MM.1S (cell line): Measurements from ENCODE around the gene FCAMR.

Experiments
- DNase-seq: peaks from one replicate; pipeline ENCODE4 v3.0.0-alpha.2; 2015
- H2AFZ ChIP-seq: fragments of 300-600 bp; sonication (generic); 2 replicates; pipeline ENCODE4 v1.6.0; 2016; ENCODE audit warnings: antibody characterized with exemption, low read length
- H3F3A ChIP-seq: fragments of 300-600 bp; sonication (generic); 2 replicates; pipeline ENCODE4 v1.6.1; 2016; ENCODE audit warnings: mild to moderate bottlenecking, antibody characterized with exemption, low read length, moderate library complexity, mixed read lengths; ENCODE audit not compliant: insufficient read depth
- H3K27ac ChIP-seq: fragments of 300-600 bp; sonication (generic); 2 replicates; pipeline ENCODE4 v1.5.1; 2016; ENCODE audit warnings: mild to moderate bottlenecking, low read length
- H3K27me3 ChIP-seq: fragments of 300-600 bp; sonication (generic); replicated peaks from 2 replicates; pipeline ENCODE4 v1.6.0; 2016; ENCODE audit warnings: low read length; ENCODE audit not compliant: insufficient read depth
- H3K36me3 ChIP-seq: fragments of 300-600 bp; sonication (generic); replicated peaks from 2 replicates; pipeline ENCODE4 v1.6.1; 2016; ENCODE audit warnings: mild to moderate bottlenecking, low read length, mixed read lengths; ENCODE audit not compliant: insufficient read depth
- H3K4me1 ChIP-seq: fragments of 300-600 bp; sonication (generic); 2 replicates; pipeline ENCODE4 v1.6.1; 2016; ENCODE audit warnings: low read length, mixed read lengths
- H3K4me2 ChIP-seq: fragments of 300-600 bp; sonication (generic); 2 replicates; pipeline ENCODE4 v1.6.0; 2016; ENCODE audit warnings: low read depth, low read length
- H3K4me3 ChIP-seq: fragments of 300-600 bp; sonication (generic); 2 replicates; pipeline ENCODE4 v1.5.1; 2016; ENCODE audit warnings: low read length, mixed read lengths
- H3K79me2 ChIP-seq: fragments of 300-600 bp; sonication (generic); 2 replicates; pipeline ENCODE4 v1.6.1; 2016; ENCODE audit warnings: mixed run types, low read length, mixed read lengths
- H3K9ac ChIP-seq: fragments of 300-600 bp; sonication (generic); 2 replicates; pipeline ENCODE4 v1.6.1; 2016; ENCODE audit warnings: low read length, mixed read lengths
- H3K9me2 ChIP-seq: fragments of 300-600 bp; sonication (generic); replicated peaks from 2 replicates; pipeline ENCODE4 v1.6.1; 2016; ENCODE audit warnings: mild to moderate bottlenecking, low read length, mixed read lengths; ENCODE audit not compliant: insufficient read depth
- H3K9me3 ChIP-seq: fragments of 300-600 bp; sonication (generic); replicated peaks from 2 replicates; pipeline ENCODE4 v1.6.1; 2016; ENCODE audit warnings: mild to moderate bottlenecking, low read length, mixed read lengths; ENCODE audit not compliant: insufficient read depth
- H4K20me1 ChIP-seq: fragments of 300-600 bp; sonication (generic); 2 replicates; pipeline ENCODE4 v1.6.1; 2016; ENCODE audit warnings: mild to moderate bottlenecking, low read length, moderate library complexity, mixed read lengths; ENCODE audit not compliant: insufficient read depth
- EZH2 ChIP-seq: fragments of 300-600 bp; sonication (generic); optimal IDR thresholded peaks from 2 replicates; pipeline ENCODE3; 2017; ENCODE audit warnings: low read depth, mild to moderate bottlenecking, antibody characterized with exemption, low read length, mixed read lengths
- EZH2phosphoT487 ChIP-seq: fragments of 300-600 bp; sonication (generic); IDR thresholded peaks from 2 replicates; pipeline ENCODE4 v1.6.1; 2018; ENCODE audit warnings: antibody characterized with exemption, low read length
- TF ChIP-seq, protein P1 (sequence below): fragments of 300-600 bp; sonication (generic); IDR thresholded peaks from 2 replicates; pipeline ENCODE4 v1.5.1; 2016; ENCODE audit warnings: antibody characterized with exemption, low read length, mixed read lengths

FCAMR gene

GRCh38 chr1:206986885-206987284, 16.6 kb upstream of the FCAMR start:
- Histone ChIP-seq H3F3A (no peaks in the 10 kb centered on the region), H3K9ac (no peak overlapping the region), H3K4me2 (no peak overlapping the region), H3K27ac (no peak overlapping the region), H3K36me3 (no peaks in the 10 kb centered on the region), H3K79me2 (no peaks in the 10 kb centered on the region), H3K27me3 (no peaks in the 10 kb centered on the region), H2AFZ (no peak overlapping the region), H3K9me2 (no peaks in the 10 kb centered on the region), H3K9me3 (no peaks in the 10 kb centered on the region), H3K4me1 (no peaks in the 10 kb centered on the region), H4K20me1 (no peaks in the 10 kb centered on the region), H3K4me3 (no peak overlapping the region)
- TF ChIP-seq, protein P1, sequence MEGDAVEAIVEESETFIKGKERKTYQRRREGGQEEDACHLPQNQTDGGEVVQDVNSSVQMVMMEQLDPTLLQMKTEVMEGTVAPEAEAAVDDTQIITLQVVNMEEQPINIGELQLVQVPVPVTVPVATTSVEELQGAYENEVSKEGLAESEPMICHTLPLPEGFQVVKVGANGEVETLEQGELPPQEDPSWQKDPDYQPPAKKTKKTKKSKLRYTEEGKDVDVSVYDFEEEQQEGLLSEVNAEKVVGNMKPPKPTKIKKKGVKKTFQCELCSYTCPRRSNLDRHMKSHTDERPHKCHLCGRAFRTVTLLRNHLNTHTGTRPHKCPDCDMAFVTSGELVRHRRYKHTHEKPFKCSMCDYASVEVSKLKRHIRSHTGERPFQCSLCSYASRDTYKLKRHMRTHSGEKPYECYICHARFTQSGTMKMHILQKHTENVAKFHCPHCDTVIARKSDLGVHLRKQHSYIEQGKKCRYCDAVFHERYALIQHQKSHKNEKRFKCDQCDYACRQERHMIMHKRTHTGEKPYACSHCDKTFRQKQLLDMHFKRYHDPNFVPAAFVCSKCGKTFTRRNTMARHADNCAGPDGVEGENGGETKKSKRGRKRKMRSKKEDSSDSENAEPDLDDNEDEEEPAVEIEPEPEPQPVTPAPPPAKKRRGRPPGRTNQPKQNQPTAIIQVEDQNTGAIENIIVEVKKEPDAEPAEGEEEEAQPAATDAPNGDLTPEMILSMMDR: no peak
- TF ChIP-seq EZH2phosphoT487 (no peak), EZH2 (no peak)
- no peak for DNase-seq

DNA sequence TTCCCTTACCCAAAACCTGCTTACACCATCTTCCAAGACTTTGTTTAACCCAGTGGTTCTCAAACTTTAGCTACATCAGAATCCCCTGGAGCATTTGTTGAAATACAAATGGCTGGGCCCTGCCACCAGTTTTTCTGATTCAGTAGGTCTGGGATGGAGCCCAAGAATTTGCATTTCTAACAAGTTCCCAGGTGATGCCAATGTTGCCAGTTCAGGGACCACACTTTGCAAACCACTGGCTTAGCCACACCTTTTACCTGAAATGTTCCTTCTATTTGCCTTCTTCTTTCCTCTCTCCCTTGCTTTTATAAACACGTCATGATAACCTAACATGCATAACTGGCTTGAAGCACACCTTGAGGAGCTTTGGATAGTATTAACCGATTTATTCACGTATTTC, 16.1 kb upstream of the FCAMR start:
- Histone ChIP-seq H3K27ac (no peak overlapping the region), H3K4me3 (no peak overlapping the region)
- TF ChIP-seq, protein P1: no peak

DNA sequence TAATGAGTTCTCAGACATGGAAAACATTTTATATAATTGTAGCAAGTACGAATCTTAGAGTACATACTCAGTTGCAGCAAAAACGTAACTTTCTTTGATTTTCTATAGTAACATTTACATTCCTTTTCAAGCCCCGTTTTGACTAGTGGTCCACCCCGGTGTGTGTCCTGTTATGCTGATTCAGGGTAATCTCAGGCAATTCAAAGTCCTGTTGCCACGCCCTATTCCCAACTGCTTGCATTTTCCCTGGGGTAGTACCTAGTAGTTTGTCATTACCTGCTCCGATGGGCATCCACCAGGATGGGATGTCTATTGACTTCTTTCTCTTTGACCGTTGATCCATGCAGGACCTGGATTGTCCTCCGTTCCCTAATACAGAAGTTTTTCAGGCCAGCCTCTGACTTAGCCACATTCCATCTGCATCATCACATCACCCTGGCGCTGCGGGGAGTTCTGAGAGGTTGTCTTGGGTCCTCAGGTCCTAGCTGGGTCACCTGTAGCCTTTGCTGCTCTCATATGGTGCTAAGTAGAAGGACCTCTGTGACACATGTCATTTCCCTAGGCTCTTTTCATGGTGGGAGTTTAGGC, 15.0 kb upstream of the FCAMR start:
- H3K36me3 ChIP-seq: no peaks in the 10 kb centered on the region
- H3K4me3 ChIP-seq: no peak overlapping the region
- TF ChIP-seq EZH2phosphoT487: no peak
- TF ChIP-seq, protein P1: no peak
- no peak for TF ChIP-seq EZH2
- H3K27ac ChIP-seq: no peak overlapping the region
- H3K9me2 ChIP-seq: no peaks in the 10 kb centered on the region
- no peaks in the 10 kb centered on the region for H3K79me2 ChIP-seq
- no peaks in the 10 kb centered on the region for H3K9me3 ChIP-seq
- no peaks in the 10 kb centered on the region for H4K20me1 ChIP-seq
- no peak for DNase-seq
- H2AFZ ChIP-seq: no peak overlapping the region
- H3F3A ChIP-seq: no peaks in the 10 kb centered on the region
- H3K27me3 ChIP-seq: no peaks in the 10 kb centered on the region
- H3K9ac ChIP-seq: no peak overlapping the region
- H3K4me1 ChIP-seq: no peaks in the 10 kb centered on the region
- H3K4me2 ChIP-seq: no peak overlapping the region

More for the DNA sequence above, 16.1 kb upstream of the FCAMR start:
- no peaks in the 10 kb centered on the region for H3K4me1 ChIP-seq
- H3K9me2 ChIP-seq: no peaks in the 10 kb centered on the region
- no peaks in the 10 kb centered on the region for H3K36me3 ChIP-seq
- no peaks in the 10 kb centered on the region for H3F3A ChIP-seq
- no peak overlapping the region for H3K4me2 ChIP-seq
- no peaks in the 10 kb centered on the region for H3K79me2 ChIP-seq
- no peaks in the 10 kb centered on the region for H3K9me3 ChIP-seq
- H3K9ac ChIP-seq: no peak overlapping the region
- no peaks in the 10 kb centered on the region for H4K20me1 ChIP-seq
- H2AFZ ChIP-seq: no peak overlapping the region
- H3K27me3 ChIP-seq: no peaks in the 10 kb centered on the region
- DNase-seq: no peak
